Panc1 (cell line): Measurements from ENCODE around the gene SLC46A3. TPM values are rescaled to one million over a fixed set of nuclear protein-coding genes. Genes with fewer than 3 reads are reported as not detected.

Experiments used
- ATAC-seq: fragments of 200-7000 bp; cut with Tn5 transposase; 2 replicates; pipeline ENCODE4 v1.9.1; 2020; ENCODE audit warnings: mild to moderate bottlenecking, moderate library complexity
- BruUV-seq: library from RNA; stranded (reverse); fragments of 400-500 nt; replicated peaks from 2 replicates; lab custom pipeline; 2021; lab: Mats Ljungman, UMichigan
- CTCF ChIA-PET: fragments of 300-600 bp; sonication (Branson Sonifier 250); formaldehyde crosslinking; loops from one replicate; lab custom pipeline; 2022; ENCODE audit warnings: antibody characterized with exemption; lab: Charles Lee
- POLR2A ChIA-PET: fragments of 300-600 bp; sonication (Branson Sonifier 250); formaldehyde crosslinking; loops from one replicate; lab custom pipeline; 2022; ENCODE audit warnings: antibody characterized with exemption; lab: Charles Lee
- DNase-seq: peaks from one replicate; pipeline ENCODE4 v3.0.0-alpha.2; 2010; ENCODE audit warnings: low read depth, low spot score
- H3K27ac ChIP-seq: 2 replicates; pipeline ENCODE4 v1.5.1; 2011; ENCODE audit warnings: mild to moderate bottlenecking, low read length, inconsistent platforms
- H3K27me3 ChIP-seq: fragments of 200-500 bp; sonication (Bioruptor generic); 2 replicates; pipeline ENCODE4 v1.6.0; 2014; ENCODE audit warnings: low read length, inconsistent platforms; ENCODE audit not compliant: control insufficient read depth, insufficient read depth
- H3K36me3 ChIP-seq: fragments of 200-500 bp; sonication (Bioruptor generic); 2 replicates; pipeline ENCODE4 v1.5.1; 2014; ENCODE audit warnings: inconsistent platforms, mild to moderate bottlenecking, low read length, moderate library complexity; ENCODE audit not compliant: control insufficient read depth, insufficient read depth
- H3K4me1 ChIP-seq: 2 replicates; pipeline ENCODE4 v1.5.1; 2011; ENCODE audit warnings: inconsistent platforms, mild to moderate bottlenecking, low read length, moderate library complexity; ENCODE audit not compliant: control insufficient read depth, insufficient read depth
- H3K4me3 ChIP-seq, 2 experiments: 2 replicates each; pipeline ENCODE4 v1.5.1; 2011 to 2012; ENCODE audit warnings: low read depth in 2 of 2, low read length in 2 of 2, mild to moderate bottlenecking in 2 of 2, inconsistent platforms in 1 of 2, moderate library complexity in 1 of 2
- H3K9me3 ChIP-seq: fragments of 200-500 bp; sonication (Bioruptor generic); 2 replicates; pipeline ENCODE4 v1.5.1; 2014; ENCODE audit warnings: low read depth, mild to moderate bottlenecking, inconsistent platforms, low read length, moderate library complexity; ENCODE audit not compliant: control insufficient read depth, insufficient read depth
- POLR2AphosphoS5 ChIP-seq: IDR thresholded peaks from 2 replicates; pipeline ENCODE4 v1.6.1; 2012; ENCODE audit warnings: mild to moderate bottlenecking, low read depth, low read length, moderate library complexity
- SIN3A ChIP-seq: IDR thresholded peaks from 2 replicates; pipeline ENCODE4 v1.6.1; 2012; ENCODE audit warnings: low read depth, mild to moderate bottlenecking, low read length, moderate library complexity, borderline replicate concordance; ENCODE audit not compliant: insufficient read depth
- TCF7L2 ChIP-seq: IDR thresholded peaks from 2 replicates; pipeline ENCODE4 v1.6.1; 2011; ENCODE audit warnings: mild to moderate bottlenecking, low read depth, low read length, inconsistent platforms
- in situ Hi-C: cut with HindIII; loops from 2 replicates; pipeline ENCODE4 v1.10.0; 2016; ENCODE audit warnings: low sequenced_read_pairs, low pct_unique_long_range_greater_than_20kb
- intact Hi-C: fragments of 100-400 bp; cut with micrococcal nuclease; formaldehyde crosslinking; loops from one replicate; pipeline ENCODE4 v1.10.0; 2022; ENCODE audit not compliant: unreplicated experiment
- total RNA-seq: library from RNA; stranded (reverse); gene quantifications from one replicate; pipeline ENCODE4 v1.2.1, GENCODE V29; 2021; ENCODE audit not compliant: unreplicated experiment
- TF ChIP-seq, protein P1 (sequence below), 2 experiments: IDR thresholded peaks; 2 replicates each; pipeline ENCODE4 v1.6.1; 2011 to 2012; ENCODE audit warnings: low read depth in 2 of 2, control low read depth in 1 of 2, low read length in 1 of 2, mild to moderate bottlenecking in 1 of 2, moderate library complexity in 1 of 2; ENCODE audit not compliant: insufficient read depth in 1 of 2
- TF ChIP-seq, protein P2 (sequence below): fragments of 450-650 bp; IDR thresholded peaks from 2 replicates; pipeline ENCODE4 v1.5.1; 2017; ENCODE audit warnings: mild to moderate bottlenecking

SLC46A3 gene
- total RNA-seq, 1 experiment from 2014 or later: 5.5 TPM

DNA sequence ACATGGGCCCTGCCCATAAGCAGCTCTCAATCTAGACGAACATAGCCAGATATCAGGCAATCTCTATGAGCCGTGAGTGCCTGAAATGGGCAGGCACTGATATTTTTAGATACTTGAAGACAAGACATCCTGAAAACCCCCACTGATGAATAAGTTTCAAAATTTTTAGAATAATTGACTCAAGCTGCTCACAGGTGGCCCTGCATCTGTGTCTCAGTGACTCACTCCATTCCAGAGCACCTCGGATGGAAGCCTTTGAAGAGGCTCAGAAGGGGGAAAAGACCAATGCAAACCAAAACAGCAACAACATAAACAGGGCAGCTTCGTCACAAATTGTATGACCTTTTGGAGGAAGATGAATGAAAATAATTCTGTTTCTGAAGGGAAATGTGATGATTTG lies 42.8 kb upstream of the SLC46A3 start:
- Histone ChIP-seq H3K4me1 (no peaks in the 10 kb centered on the region), H3K9me3 (peaks cover 10% of the 10 kb centered on the region), H3K36me3 (no peaks in the 10 kb centered on the region), H3K4me3 (no peak overlapping the region), H3K27ac (no peak overlapping the region), H3K27me3 (no peaks in the 10 kb centered on the region)
- intact Hi-C loops: no loop called here
- no peak for DNase-seq
- in situ Hi-C loops: no loop called here
- POLR2A ChIA-PET: no interaction called here
- CTCF ChIA-PET: no interaction called here
- no peak for ATAC-seq
- TF ChIP-seq SIN3A: no peak
- TF ChIP-seq, protein P1, sequence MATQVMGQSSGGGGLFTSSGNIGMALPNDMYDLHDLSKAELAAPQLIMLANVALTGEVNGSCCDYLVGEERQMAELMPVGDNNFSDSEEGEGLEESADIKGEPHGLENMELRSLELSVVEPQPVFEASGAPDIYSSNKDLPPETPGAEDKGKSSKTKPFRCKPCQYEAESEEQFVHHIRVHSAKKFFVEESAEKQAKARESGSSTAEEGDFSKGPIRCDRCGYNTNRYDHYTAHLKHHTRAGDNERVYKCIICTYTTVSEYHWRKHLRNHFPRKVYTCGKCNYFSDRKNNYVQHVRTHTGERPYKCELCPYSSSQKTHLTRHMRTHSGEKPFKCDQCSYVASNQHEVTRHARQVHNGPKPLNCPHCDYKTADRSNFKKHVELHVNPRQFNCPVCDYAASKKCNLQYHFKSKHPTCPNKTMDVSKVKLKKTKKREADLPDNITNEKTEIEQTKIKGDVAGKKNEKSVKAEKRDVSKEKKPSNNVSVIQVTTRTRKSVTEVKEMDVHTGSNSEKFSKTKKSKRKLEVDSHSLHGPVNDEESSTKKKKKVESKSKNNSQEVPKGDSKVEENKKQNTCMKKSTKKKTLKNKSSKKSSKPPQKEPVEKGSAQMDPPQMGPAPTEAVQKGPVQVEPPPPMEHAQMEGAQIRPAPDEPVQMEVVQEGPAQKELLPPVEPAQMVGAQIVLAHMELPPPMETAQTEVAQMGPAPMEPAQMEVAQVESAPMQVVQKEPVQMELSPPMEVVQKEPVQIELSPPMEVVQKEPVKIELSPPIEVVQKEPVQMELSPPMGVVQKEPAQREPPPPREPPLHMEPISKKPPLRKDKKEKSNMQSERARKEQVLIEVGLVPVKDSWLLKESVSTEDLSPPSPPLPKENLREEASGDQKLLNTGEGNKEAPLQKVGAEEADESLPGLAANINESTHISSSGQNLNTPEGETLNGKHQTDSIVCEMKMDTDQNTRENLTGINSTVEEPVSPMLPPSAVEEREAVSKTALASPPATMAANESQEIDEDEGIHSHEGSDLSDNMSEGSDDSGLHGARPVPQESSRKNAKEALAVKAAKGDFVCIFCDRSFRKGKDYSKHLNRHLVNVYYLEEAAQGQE (IDR thresholded peaks at IDR 0.05; ENCODE audit: insufficient read depth in 1 of 2, low read depth in 2 of 2, low read length in 1 of 2): no peak
- TF ChIP-seq, protein P2, sequence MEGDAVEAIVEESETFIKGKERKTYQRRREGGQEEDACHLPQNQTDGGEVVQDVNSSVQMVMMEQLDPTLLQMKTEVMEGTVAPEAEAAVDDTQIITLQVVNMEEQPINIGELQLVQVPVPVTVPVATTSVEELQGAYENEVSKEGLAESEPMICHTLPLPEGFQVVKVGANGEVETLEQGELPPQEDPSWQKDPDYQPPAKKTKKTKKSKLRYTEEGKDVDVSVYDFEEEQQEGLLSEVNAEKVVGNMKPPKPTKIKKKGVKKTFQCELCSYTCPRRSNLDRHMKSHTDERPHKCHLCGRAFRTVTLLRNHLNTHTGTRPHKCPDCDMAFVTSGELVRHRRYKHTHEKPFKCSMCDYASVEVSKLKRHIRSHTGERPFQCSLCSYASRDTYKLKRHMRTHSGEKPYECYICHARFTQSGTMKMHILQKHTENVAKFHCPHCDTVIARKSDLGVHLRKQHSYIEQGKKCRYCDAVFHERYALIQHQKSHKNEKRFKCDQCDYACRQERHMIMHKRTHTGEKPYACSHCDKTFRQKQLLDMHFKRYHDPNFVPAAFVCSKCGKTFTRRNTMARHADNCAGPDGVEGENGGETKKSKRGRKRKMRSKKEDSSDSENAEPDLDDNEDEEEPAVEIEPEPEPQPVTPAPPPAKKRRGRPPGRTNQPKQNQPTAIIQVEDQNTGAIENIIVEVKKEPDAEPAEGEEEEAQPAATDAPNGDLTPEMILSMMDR: no peak
- TF ChIP-seq POLR2AphosphoS5: no peak
- no peak for TF ChIP-seq TCF7L2
- BruUV-seq: no TSS peak

- no peak for ATAC-seq
- CTCF ChIA-PET: no interaction called here
- Histone ChIP-seq H3K4me1 (peaks cover 10% of the 10 kb centered on the region), H3K27ac (no peak overlapping the region), H3K4me3 (no peak overlapping the region), H3K27me3 (no peaks in the 10 kb centered on the region), H3K36me3 (no peaks in the 10 kb centered on the region), H3K9me3 (peaks cover 10% of the 10 kb centered on the region)
- intact Hi-C loops (no loop called here), in situ Hi-C loops (no loop called here)
- TF ChIP-seq, protein P2: no peak
- TF ChIP-seq SIN3A (no peak), TCF7L2 (no peak), POLR2AphosphoS5 (no peak)
- TF ChIP-seq, protein P1 (IDR thresholded peaks at IDR 0.05; ENCODE audit: insufficient read depth in 1 of 2, low read depth in 2 of 2, low read length in 1 of 2): no peak
- POLR2A ChIA-PET: no interaction called here
- BruUV-seq: no TSS peak
- DNase-seq: no peak
These were observed 36.7 kb upstream of the SLC46A3 start for GRCh38 chr13:28755546-28755870.
